SK-N-SH (cell line): Measurements from ENCODE around the gene DEPP1. TPM values are rescaled to one million over a fixed set of nuclear protein-coding genes. Genes with fewer than 3 reads are reported as not detected.

Experiments
- CTCF ChIA-PET: fragments of 300-600, 350-600 bp; formaldehyde crosslinking; extraction: SDS; loops from one replicate; lab custom pipeline; 2021; lab: Yijun Ruan, JAX
- POLR2A ChIA-PET: fragments of 350-600 bp; sonication (Branson Sonifier 250); formaldehyde crosslinking; extraction: SDS; loops from one replicate; lab custom pipeline; 2020; ENCODE audit warnings: antibody characterized with exemption, inconsistent platforms; lab: Yijun Ruan, JAX
- DNase-seq: peaks from one replicate; pipeline ENCODE4 v3.0.0; 2012
- H2AFZ ChIP-seq: fragments of 200-600 bp; sonication (generic); 2 replicates; pipeline ENCODE4 v1.8.1; 2016; ENCODE audit warnings: antibody characterized with exemption, mild to moderate bottlenecking, low read depth
- H3F3A ChIP-seq: fragments of 200-600 bp; sonication (generic); replicated peaks from 2 replicates; pipeline ENCODE3; 2016; ENCODE audit warnings: antibody characterized with exemption, mild to moderate bottlenecking; ENCODE audit not compliant: insufficient read depth
- H3K27ac ChIP-seq, 2 experiments: fragments of 200-500 bp in 1 of 2; fragments of 200-600 bp in 1 of 2; sonication (Bioruptor generic) in 1 of 2; sonication (generic), shearing (Covaris generic) in 1 of 2; 2 replicates each; pipeline versions ENCODE4 v1.5.1 to v1.6.1; 2014 to 2016; ENCODE audit warnings: low read depth in 2 of 2, inconsistent platforms in 1 of 2, low read length in 1 of 2, mild to moderate bottlenecking in 1 of 2, mixed read lengths in 1 of 2
- H3K27me3 ChIP-seq: fragments of 200-600 bp; sonication (generic), shearing (Covaris generic); 2 replicates; pipeline ENCODE4 v1.6.1; 2016; ENCODE audit warnings: mixed run types; ENCODE audit not compliant: insufficient read depth
- H3K36me3 ChIP-seq, 2 experiments: fragments of 200-500 bp in 1 of 2; fragments of 200-600 bp in 1 of 2; sonication (Bioruptor generic) in 1 of 2; sonication (generic) in 1 of 2; replicated peaks in 1 of 2; 2 replicates each; pipeline versions ENCODE3 to v1.5.1; 2014 to 2016; ENCODE audit warnings: low read length in 1 of 2, mild to moderate bottlenecking in 1 of 2; ENCODE audit not compliant: insufficient read depth in 2 of 2, control insufficient read depth in 1 of 2
- H3K4me1 ChIP-seq, 2 experiments: fragments of 200-500 bp in 1 of 2; fragments of 200-600 bp in 1 of 2; sonication (Bioruptor generic) in 1 of 2; sonication (generic), shearing (Covaris generic) in 1 of 2; 2 replicates each; pipeline versions ENCODE4 v1.5.1 to v1.6.1; 2014 to 2016; ENCODE audit warnings: low read depth in 1 of 2, low read length in 1 of 2, mixed run types in 1 of 2; ENCODE audit not compliant: insufficient read depth in 2 of 2, control insufficient read depth in 1 of 2
- H3K4me2 ChIP-seq: fragments of 200-600 bp; sonication (generic), shearing (Covaris generic); 2 replicates; pipeline ENCODE4 v1.6.1; 2017; ENCODE audit warnings: mixed run types
- H3K4me3 ChIP-seq, 2 experiments: fragments of 200-500 bp in 1 of 2; fragments of 200-600 bp in 1 of 2; sonication (Bioruptor generic) in 1 of 2; sonication (generic), shearing (Covaris generic) in 1 of 2; 2 replicates each; pipeline versions ENCODE4 v1.5.1 to v1.8.1; 2014 to 2016; ENCODE audit warnings: low read depth in 2 of 2, inconsistent platforms in 1 of 2, low read length in 1 of 2, mild to moderate bottlenecking in 1 of 2, mixed read lengths in 1 of 2, moderate library complexity in 1 of 2
- H3K79me2 ChIP-seq: fragments of 200-600 bp; sonication (generic); 2 replicates; pipeline ENCODE4 v1.8.1; 2017; ENCODE audit warnings: mild to moderate bottlenecking; ENCODE audit not compliant: insufficient read depth
- H3K9ac ChIP-seq: fragments of 200-600 bp; sonication (generic); 2 replicates; pipeline ENCODE4 v1.6.1; 2017; ENCODE audit warnings: mixed run types
- H3K9me2 ChIP-seq: fragments of 200-600 bp; sonication (generic); 2 replicates; pipeline ENCODE4 v1.6.1; 2017; ENCODE audit warnings: mixed run types
- H3K9me3 ChIP-seq: fragments of 200-600 bp; sonication (generic); 2 replicates; pipeline ENCODE4 v1.6.1; 2017; ENCODE audit warnings: mixed run types, mild to moderate bottlenecking, moderate library complexity
- H4K20me1 ChIP-seq: fragments of 200-600 bp; sonication (generic); 2 replicates; pipeline ENCODE4 v1.6.1; 2017; ENCODE audit warnings: mild to moderate bottlenecking, mixed run types; ENCODE audit not compliant: insufficient read depth
- FOXJ3 ChIP-seq: sonication (generic); formaldehyde crosslinking; IDR thresholded peaks from 2 replicates; pipeline ENCODE4 v1.5.1; 2020; ENCODE audit warnings: mild to moderate bottlenecking, missing genetic modification reagents
- GABPA ChIP-seq: IDR thresholded peaks from 2 replicates; pipeline ENCODE4 v1.4.0; 2012; ENCODE audit warnings: low read depth, mild to moderate bottlenecking
- GATA2 ChIP-seq: sonication (generic); formaldehyde crosslinking; IDR thresholded peaks from 2 replicates; pipeline ENCODE4 v1.5.0; 2020; ENCODE audit warnings: mild to moderate bottlenecking, missing genetic modification reagents
- MXI1 ChIP-seq: IDR thresholded peaks from 2 replicates; pipeline ENCODE4 v1.6.1; 2012; ENCODE audit warnings: mild to moderate bottlenecking, low read depth, low read length, improper control_type of control experiment
- POLR2AphosphoS5 ChIP-seq: IDR thresholded peaks from 2 replicates; pipeline ENCODE4 v1.6.1; 2012; ENCODE audit warnings: low read depth, low read length
- RCOR1 ChIP-seq: fragments of 150-350 bp; IDR thresholded peaks from 2 replicates; pipeline ENCODE4 v1.6.1; 2017; ENCODE audit warnings: antibody characterized with exemption, low read length
- RFX5 ChIP-seq: IDR thresholded peaks from 2 replicates; pipeline ENCODE4 v1.6.1; 2012; ENCODE audit warnings: mild to moderate bottlenecking, improper control_type of control experiment, low read length
- TCF12 ChIP-seq: IDR thresholded peaks from 2 replicates; pipeline ENCODE4 v1.4.0; 2012
- YY1 ChIP-seq: IDR thresholded peaks from 2 replicates; pipeline ENCODE4 v1.4.0; 2012; ENCODE audit warnings: low read depth, mild to moderate bottlenecking
- whole genome bisulfite sequencing: methylation state at CpG from one replicate; pipeline ENCODE4 v1.1.6; 2017; ENCODE audit warnings: low lambda C conversion rate; 5-methylcytosine and 5-hydroxymethylcytosine counted together
- polyA plus RNA-seq, 3 experiments: library from polyadenylated mRNA; depleted of rRNA; stranded (reverse); fragments of >200 nt; gene quantifications; 2 replicates each; pipeline ENCODE4 v1.2.3, GENCODE V29; 2012
- TF ChIP-seq, protein P1 (sequence below): fragments of 150-350 bp; IDR thresholded peaks from 2 replicates; pipeline ENCODE4 v1.6.1; 2017; ENCODE audit warnings: antibody characterized with exemption, low read length, low read depth, borderline replicate concordance
- TF ChIP-seq, protein P2 (sequence below): IDR thresholded peaks from 2 replicates; pipeline ENCODE4 v1.4.0; 2012; ENCODE audit warnings: low read depth
- TF ChIP-seq, protein P3 (sequence below): IDR thresholded peaks from 2 replicates; pipeline ENCODE4 v1.4.0; 2012; ENCODE audit warnings: low read depth, borderline replicate concordance

DEPP1 gene
- polyA plus RNA-seq, 1 of the 3 experiments (the other 2 are of a cell fraction) = 5.3 TPM

DNA sequence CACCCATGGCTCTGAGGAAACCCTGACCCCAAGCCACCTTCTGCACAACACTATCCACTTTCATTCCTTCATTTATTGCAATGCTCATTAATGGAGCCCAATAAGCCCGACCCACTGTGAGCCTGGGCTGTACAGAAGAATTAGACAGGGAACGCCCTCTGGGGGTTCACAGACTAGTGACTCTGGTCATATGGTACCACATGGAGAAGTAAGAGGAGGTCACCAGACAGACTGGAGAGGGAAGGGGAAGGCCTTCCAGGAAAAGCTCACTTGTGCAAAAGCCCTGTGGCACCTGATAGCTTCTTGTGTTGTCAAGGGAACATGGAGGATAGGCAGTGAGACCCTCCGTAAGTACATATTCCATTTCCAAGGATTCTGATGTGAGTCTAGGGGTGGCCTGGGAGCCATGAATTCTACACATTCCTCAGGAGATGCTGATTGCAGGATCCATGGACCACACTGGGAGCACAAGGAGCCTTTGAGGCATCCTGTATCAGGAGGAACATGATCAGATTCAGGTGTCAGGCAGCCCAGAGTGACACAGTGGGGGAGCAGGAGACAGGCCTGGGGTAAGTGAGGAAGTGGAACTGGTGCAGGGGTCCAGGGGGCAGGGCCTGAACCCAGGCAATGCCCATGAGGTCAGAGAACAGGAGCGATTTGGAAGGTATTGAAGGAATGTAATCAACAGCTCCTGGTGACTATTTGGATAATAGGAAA is 47.5 kb downstream of the DEPP1 start (continued):
- TF ChIP-seq POLR2AphosphoS5 = no peak
- TF ChIP-seq, protein P1, sequence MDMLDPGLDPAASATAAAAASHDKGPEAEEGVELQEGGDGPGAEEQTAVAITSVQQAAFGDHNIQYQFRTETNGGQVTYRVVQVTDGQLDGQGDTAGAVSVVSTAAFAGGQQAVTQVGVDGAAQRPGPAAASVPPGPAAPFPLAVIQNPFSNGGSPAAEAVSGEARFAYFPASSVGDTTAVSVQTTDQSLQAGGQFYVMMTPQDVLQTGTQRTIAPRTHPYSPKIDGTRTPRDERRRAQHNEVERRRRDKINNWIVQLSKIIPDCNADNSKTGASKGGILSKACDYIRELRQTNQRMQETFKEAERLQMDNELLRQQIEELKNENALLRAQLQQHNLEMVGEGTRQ = no peak
- TF ChIP-seq TCF12 = no peak
- TF ChIP-seq MXI1 = no peak
- no peak for TF ChIP-seq GATA2 (CRISPR knock-in tag)
- TF ChIP-seq RFX5 = no peak

DNA sequence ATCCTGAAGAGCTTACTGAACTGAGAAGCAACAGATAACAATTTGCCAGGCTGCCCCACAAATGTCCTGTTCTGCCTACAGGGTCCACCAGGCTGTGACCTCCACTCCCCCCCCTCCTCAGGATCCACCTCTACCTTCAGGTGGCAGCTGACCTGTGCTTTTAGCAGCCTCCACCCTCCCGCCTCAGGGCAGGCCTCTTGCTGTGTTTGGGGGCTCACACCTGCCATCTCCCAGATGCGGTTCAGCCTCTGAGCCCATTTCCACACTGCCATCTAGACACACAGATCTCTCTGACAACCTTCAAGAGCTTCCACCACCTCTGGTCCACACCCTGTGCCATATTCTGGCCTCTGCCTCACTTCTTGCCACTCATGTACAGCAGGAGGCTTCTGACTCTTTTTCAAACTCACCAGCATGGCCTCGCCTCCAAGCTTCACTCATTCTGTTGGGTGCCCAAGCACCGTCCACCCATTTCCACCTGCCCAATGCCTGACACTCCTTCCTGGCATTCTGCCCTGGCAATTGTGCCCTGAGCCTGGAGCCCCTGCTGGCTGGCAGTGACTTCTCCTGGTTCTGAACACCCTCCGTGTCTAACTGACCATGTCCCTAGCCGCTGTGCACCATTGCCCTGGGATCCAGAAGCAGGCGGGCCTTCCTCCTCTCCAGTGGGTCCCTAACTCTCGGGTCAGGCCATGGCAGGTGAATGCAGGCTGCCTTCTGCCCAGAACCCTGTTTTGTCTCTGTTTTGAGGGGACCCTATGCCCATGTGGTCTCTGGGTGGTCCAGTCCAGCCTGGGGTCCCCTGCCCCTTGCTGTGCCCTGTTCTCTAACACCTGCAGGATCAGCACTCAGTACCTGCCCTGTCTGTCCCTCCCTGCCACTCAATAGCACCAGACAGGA is 49.0 kb downstream of the DEPP1 start:
- DNase-seq = no peak
- Histone ChIP-seq H3K27ac (no peak overlapping the region), H3K9ac (no peak overlapping the region), H3K27me3 (peaks cover 8% of the 10 kb centered on the region; the same call in 1 of the 2 replicates), H3K36me3 (no peaks in the 10 kb centered on the region), H2AFZ (no peak overlapping the region), H3K9me2 (no peaks in the 10 kb centered on the region), H3K4me3 (no peak overlapping the region), H3K79me2 (no peaks in the 10 kb centered on the region), H4K20me1 (no peaks in the 10 kb centered on the region), H3F3A (no peaks in the 10 kb centered on the region), H3K4me1 (no peaks in the 10 kb centered on the region), H3K4me2 (no peak overlapping the region), H3K9me3 (no peaks in the 10 kb centered on the region)
- ChIA-PET CTCF (interaction anchor here (1.6 to 8.5 kb wide), 2 partner anchors 20 to 48 kb away, joined by 4 to 121 read pairs; partner anchors contain the start of gene DEPP1), POLR2A (no interaction called here)
- WGBS = 19% methylated on average over 6 of the region's 8 CpGs
- no peak for TF ChIP-seq YY1
- TF ChIP-seq FOXJ3 (CRISPR knock-in tag) = no peak
- TF ChIP-seq, protein P2, sequence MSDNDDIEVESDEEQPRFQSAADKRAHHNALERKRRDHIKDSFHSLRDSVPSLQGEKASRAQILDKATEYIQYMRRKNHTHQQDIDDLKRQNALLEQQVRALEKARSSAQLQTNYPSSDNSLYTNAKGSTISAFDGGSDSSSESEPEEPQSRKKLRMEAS = no peak
- TF ChIP-seq, protein P3, sequence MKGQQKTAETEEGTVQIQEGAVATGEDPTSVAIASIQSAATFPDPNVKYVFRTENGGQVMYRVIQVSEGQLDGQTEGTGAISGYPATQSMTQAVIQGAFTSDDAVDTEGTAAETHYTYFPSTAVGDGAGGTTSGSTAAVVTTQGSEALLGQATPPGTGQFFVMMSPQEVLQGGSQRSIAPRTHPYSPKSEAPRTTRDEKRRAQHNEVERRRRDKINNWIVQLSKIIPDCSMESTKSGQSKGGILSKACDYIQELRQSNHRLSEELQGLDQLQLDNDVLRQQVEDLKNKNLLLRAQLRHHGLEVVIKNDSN = no peak
- no peak for TF ChIP-seq GABPA
- no peak for TF ChIP-seq RCOR1

DNA sequence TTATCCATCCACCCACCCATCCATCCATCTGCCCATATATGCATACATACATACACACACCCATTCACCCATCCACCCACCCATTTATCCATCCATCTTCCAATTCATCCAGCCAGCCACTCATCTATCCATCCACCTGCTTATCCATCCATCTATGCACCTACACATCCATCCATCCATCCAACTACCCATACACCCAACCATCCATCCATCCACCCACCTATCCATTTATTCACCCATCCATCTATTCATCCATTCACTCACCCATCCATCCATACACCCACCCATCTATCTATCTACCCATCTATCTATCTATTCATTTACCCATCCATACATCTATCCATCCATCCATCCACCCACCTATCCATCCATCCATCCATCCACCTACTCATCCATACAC is 50.1 kb downstream of the DEPP1 start:
- H3K4me1 ChIP-seq = no peaks in the 10 kb centered on the region
- H3K9me3 ChIP-seq = no peaks in the 10 kb centered on the region
- H3F3A ChIP-seq = no peaks in the 10 kb centered on the region
- no peak for DNase-seq
- H4K20me1 ChIP-seq = no peaks in the 10 kb centered on the region
- H3K4me2 ChIP-seq = no peak overlapping the region
- CTCF ChIA-PET = interaction anchor here (1.1 to 8.5 kb wide), 2 partner anchors 38 to 49 kb away, joined by 4 to 121 read pairs; partner anchors contain the start of gene DEPP1
- H3K4me3 ChIP-seq = no peak overlapping the region
- POLR2A ChIA-PET = no interaction called here
- H3K9me2 ChIP-seq = no peaks in the 10 kb centered on the region
- no peak overlapping the region for H2AFZ ChIP-seq
- H3K36me3 ChIP-seq = no peaks in the 10 kb centered on the region
- no peaks in the 10 kb centered on the region for H3K79me2 ChIP-seq
- TF ChIP-seq RCOR1 = no peak
- TF ChIP-seq, protein P1 = no peak
- H3K27me3 ChIP-seq = peaks cover 17% of the 10 kb centered on the region; the same call in 1 of the 2 replicates
- no peak overlapping the region for H3K9ac ChIP-seq
- no peak overlapping the region for H3K27ac ChIP-seq
